Spleen (tissue), 11 donors: Measurements from ENCODE around the gene SDS. TPM values are rescaled to one million over a fixed set of nuclear protein-coding genes. Genes with fewer than 3 reads are reported as not detected.

Experiments used
- DNase-seq: peaks from one replicate; pipeline ENCODE4 v3.0.0-alpha.2; 2020
- H3K27ac ChIP-seq, 8 donors: fragments of 200-600 bp; sonication (generic) in 7 of 8; 1 replicate in 4 of 8; 2 replicates in 4 of 8; pipeline versions ENCODE4 v1.5.0 to v1.8.0; 2016 to 2021; ENCODE audit warnings: inconsistent platforms in 4 of 8, mild to moderate bottlenecking in 4 of 8, moderate library complexity in 1 of 8
- H3K27me3 ChIP-seq, 7 donors: fragments of 200-600 bp; sonication (generic) in 6 of 7; replicated peaks in 1 of 7; 1 replicate in 4 of 7; 2 replicates in 3 of 7; pipeline versions ENCODE4 v1.5.0 to v1.8.0; 2016 to 2021; ENCODE audit warnings: inconsistent platforms in 3 of 7, mild to moderate bottlenecking in 1 of 7
- H3K36me3 ChIP-seq, 6 donors: fragments of 200-600 bp; sonication (generic) in 5 of 6; 1 replicate in 4 of 6; 2 replicates in 2 of 6; pipeline versions ENCODE4 v1.5.0 to v1.8.0; 2016 to 2021; ENCODE audit warnings: inconsistent platforms in 2 of 6
- H3K4me1 ChIP-seq, 6 donors: fragments of 200-600 bp; sonication (generic) in 5 of 6; 1 replicate in 3 of 6; 2 replicates in 3 of 6; pipeline versions ENCODE4 v1.5.0 to v1.8.0; 2016 to 2021; ENCODE audit warnings: inconsistent platforms in 3 of 6
- H3K4me3 ChIP-seq, 8 donors: fragments of 200-600 bp; sonication (generic) in 7 of 8; 1 replicate in 4 of 8; 2 replicates in 4 of 8; pipeline versions ENCODE4 v1.5.0 to v1.8.0; 2016 to 2021; ENCODE audit warnings: inconsistent platforms in 4 of 8, mild to moderate bottlenecking in 4 of 8, moderate library complexity in 2 of 8
- H3K9me3 ChIP-seq, 8 donors: fragments of 200-600 bp; sonication (generic) in 7 of 8; 1 replicate in 4 of 8; 2 replicates in 4 of 8; pipeline versions ENCODE4 v1.5.0 to v1.8.0; 2016 to 2021; ENCODE audit warnings: inconsistent platforms in 4 of 8
- POLR2A ChIP-seq, 3 donors: fragments of 450-650 bp; IDR thresholded peaks; one replicate each; pipeline ENCODE4 v1.5.1; 2017; ENCODE audit warnings: antibody characterized with exemption in 3 of 3, mild to moderate bottlenecking in 1 of 3
- POLR2AphosphoS5 ChIP-seq, 3 donors: sonication (generic); formaldehyde crosslinking; IDR thresholded peaks; one replicate each; pipeline ENCODE4 v1.5.1; 2017; ENCODE audit warnings: antibody characterized with exemption in 3 of 3
- WGBS, 5 donors: extraction: QIAGEN DNeasy Blood & Tissue Kit in 3 of 5; methylation state at CpG; one replicate each; pipeline versions ENCODE4 v1.1.5 to v1.1.7; 2013 to 2018; 5-methylcytosine and 5-hydroxymethylcytosine counted together
- intact Hi-C: fragments of 100-400 bp; cut with DNase I; formaldehyde crosslinking; loops from one replicate; pipeline ENCODE4 v1.15.0; 2023; ENCODE audit warnings: low total_unique reads
- polyA plus RNA-seq, 3 donors: library from polyadenylated mRNA; stranded (reverse); fragments of 200-250 nt; gene quantifications; one replicate each; pipeline ENCODE4 v1.2.1, GENCODE V29; 2013
- total RNA-seq, 7 donors: library from RNA; depleted of rRNA in 3 of 7; stranded (reverse); fragments of >200 nt in 3 of 7; fragmentation: NEBNext Ultra II Directional in 4 of 7; extraction: Animal tissue kit (Norgen Biotek cat#: 25700) in 4 of 7; gene quantifications; one replicate each; pipeline versions ENCODE4 v1.1.0 to v1.2.1, GENCODE V29; 2016 to 2021
- TF ChIP-seq, protein P1 (sequence below), 11 experiments: fragments of 200-600 bp in 7 of 11; fragments of 450-650 bp in 4 of 11; sonication (generic) in 4 of 11; IDR thresholded peaks in 8 of 11; conservative IDR thresholded peaks in 3 of 11; 1 replicate in 7 of 11; 2 replicates in 4 of 11; pipeline versions ENCODE4 v1.4.0 to v1.8.0; 2016 to 2021; ENCODE audit warnings: antibody characterized with exemption in 11 of 11, inconsistent platforms in 4 of 11, mild to moderate bottlenecking in 1 of 11
- donor health status: healthy with polysubstance abuse.
- donor health status: DM: no; HTN: no; CAD: no; lungs with moderate emphysema.
- donor health status: DM: no; HTN: no; CAD: no.
- donor health status: Bipolar disorder and iron deficiency.
- donor health status: healthy.
- donor health status: DM: no; HTN: no; CAD: no.
- donor health status: DM: yes; HTN: yes; CAD: no.

The SDS gene
- total and polyA plus RNA-seq, 10 donors: 0.61 to 3.5 (median 1.2) TPM; not detected in 1

DNA sequence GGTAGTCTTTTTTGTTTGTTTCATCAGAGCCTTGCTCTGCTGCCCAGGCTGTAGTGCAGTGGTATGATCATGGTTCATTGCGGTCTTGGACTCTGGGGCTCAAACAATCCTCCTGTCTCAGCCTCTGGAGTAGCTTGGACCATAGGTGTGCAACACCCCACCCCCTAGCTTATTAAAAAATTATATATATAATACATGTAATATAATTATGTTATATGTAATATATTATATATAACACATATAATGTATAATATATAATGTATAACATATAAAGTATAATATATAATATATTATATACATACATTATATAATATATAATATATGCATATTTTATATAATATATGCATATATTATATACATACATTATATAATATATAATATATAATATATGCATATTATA, 46.2 kb upstream of the SDS start:
- Histone ChIP-seq H3K27ac (no peak overlapping the region), H3K4me3 (no peak overlapping the region), H3K9me3 (peaks cover 0 to 5% (median 0%) of the 10 kb centered on the region in 8 donors), H3K36me3 (no peaks in the 10 kb centered on the region), H3K4me1 (no peaks in the 10 kb centered on the region), H3K27me3 (peaks cover 0 to 57% (median 0%) of the 10 kb centered on the region in 7 donors)
- TF ChIP-seq POLR2AphosphoS5 (IDR thresholded peaks at IDR 0.05) (no peak), POLR2A (IDR thresholded peaks at IDR 0.05) (no peak)
- TF ChIP-seq, protein P1, sequence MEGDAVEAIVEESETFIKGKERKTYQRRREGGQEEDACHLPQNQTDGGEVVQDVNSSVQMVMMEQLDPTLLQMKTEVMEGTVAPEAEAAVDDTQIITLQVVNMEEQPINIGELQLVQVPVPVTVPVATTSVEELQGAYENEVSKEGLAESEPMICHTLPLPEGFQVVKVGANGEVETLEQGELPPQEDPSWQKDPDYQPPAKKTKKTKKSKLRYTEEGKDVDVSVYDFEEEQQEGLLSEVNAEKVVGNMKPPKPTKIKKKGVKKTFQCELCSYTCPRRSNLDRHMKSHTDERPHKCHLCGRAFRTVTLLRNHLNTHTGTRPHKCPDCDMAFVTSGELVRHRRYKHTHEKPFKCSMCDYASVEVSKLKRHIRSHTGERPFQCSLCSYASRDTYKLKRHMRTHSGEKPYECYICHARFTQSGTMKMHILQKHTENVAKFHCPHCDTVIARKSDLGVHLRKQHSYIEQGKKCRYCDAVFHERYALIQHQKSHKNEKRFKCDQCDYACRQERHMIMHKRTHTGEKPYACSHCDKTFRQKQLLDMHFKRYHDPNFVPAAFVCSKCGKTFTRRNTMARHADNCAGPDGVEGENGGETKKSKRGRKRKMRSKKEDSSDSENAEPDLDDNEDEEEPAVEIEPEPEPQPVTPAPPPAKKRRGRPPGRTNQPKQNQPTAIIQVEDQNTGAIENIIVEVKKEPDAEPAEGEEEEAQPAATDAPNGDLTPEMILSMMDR (IDR thresholded peaks at IDR 0.05 in 8 of 11, conservative IDR thresholded peaks at IDR 0.05 in 3 of 11): no peak
- no peak for DNase-seq
- 89 to 100% (median 95%) methylated on average over 1 of the region's 1 CpG for WGBS, 5 donors
- intact Hi-C loops: no loop called here

DNA sequence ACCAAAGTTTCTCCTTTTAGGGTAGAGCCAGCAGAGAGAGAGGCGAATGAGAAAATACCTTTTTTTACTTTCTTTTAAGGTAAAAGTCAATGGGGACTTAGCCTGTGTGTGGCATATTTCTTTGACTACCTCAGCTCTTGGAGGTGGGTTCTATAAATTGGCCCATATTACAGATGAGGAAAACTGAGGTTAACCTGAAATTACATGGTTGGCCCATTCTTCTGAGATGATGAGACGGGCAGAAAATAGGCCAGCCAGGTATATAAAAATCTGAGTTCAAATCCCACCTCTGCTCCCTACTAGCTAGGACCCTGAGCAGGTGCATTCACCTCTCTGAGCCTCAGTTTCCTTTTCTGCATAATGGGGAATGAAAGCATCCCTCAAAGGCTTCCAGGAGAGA, 45.6 kb upstream of the SDS start:
- Histone ChIP-seq H3K36me3 (no peaks in the 10 kb centered on the region), H3K9me3 (peaks cover 0 to 5% (median 0%) of the 10 kb centered on the region in 8 donors), H3K4me1 (no peaks in the 10 kb centered on the region), H3K27me3 (peaks cover 0 to 51% (median 0%) of the 10 kb centered on the region in 7 donors), H3K27ac (no peak overlapping the region), H3K4me3 (no peak overlapping the region)
- no peak for DNase-seq
- intact Hi-C loops: no loop called here
- WGBS, 5 donors: 88 to 93% (median 91%) methylated on average over 2 of the region's 2 CpGs
- TF ChIP-seq, protein P1 (IDR thresholded peaks at IDR 0.05 in 8 of 11, conservative IDR thresholded peaks at IDR 0.05 in 3 of 11): no peak
- TF ChIP-seq POLR2AphosphoS5 (IDR thresholded peaks at IDR 0.05) (no peak), POLR2A (IDR thresholded peaks at IDR 0.05) (no peak)

DNA sequence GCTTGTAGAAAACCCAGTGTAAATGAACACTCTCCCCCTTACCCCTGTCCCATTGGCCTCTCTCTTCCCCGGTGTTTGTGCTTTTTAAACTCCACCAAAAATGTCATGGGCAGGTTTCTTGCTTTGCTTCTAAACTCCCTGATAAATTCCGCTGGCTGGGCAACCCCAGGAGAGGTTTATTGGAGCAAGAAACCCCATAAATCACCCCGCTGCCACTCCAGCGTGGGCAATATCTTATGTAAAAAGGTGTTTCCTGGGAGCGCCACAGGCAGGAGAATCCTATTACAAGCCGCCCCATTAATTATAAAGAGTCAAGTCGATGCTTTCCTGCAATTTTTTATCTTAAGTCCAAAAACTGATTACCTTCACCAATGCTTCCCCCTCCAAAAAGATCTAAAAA, 45.2 kb upstream of the SDS start:
- DNase-seq: no peak
- no peaks in the 10 kb centered on the region for H3K4me1 ChIP-seq
- intact Hi-C loops: no loop called here
- H3K4me3 ChIP-seq: no peak overlapping the region
- H3K9me3 ChIP-seq: peaks cover 0 to 5% (median 0%) of the 10 kb centered on the region in 8 donors
- no peak overlapping the region for H3K27ac ChIP-seq
- no peaks in the 10 kb centered on the region for H3K36me3 ChIP-seq
- 26 to 38% (median 32%) methylated on average over 7 of the region's 7 CpGs for WGBS, 5 donors
- TF ChIP-seq POLR2AphosphoS5 (IDR thresholded peaks at IDR 0.05): no peak
- TF ChIP-seq POLR2A (IDR thresholded peaks at IDR 0.05): no peak
- TF ChIP-seq, protein P1 (IDR thresholded peaks at IDR 0.05 in 8 of 11, conservative IDR thresholded peaks at IDR 0.05 in 3 of 11): no peak
- peaks cover 0 to 47% (median 0%) of the 10 kb centered on the region in 7 donors for H3K27me3 ChIP-seq

DNA sequence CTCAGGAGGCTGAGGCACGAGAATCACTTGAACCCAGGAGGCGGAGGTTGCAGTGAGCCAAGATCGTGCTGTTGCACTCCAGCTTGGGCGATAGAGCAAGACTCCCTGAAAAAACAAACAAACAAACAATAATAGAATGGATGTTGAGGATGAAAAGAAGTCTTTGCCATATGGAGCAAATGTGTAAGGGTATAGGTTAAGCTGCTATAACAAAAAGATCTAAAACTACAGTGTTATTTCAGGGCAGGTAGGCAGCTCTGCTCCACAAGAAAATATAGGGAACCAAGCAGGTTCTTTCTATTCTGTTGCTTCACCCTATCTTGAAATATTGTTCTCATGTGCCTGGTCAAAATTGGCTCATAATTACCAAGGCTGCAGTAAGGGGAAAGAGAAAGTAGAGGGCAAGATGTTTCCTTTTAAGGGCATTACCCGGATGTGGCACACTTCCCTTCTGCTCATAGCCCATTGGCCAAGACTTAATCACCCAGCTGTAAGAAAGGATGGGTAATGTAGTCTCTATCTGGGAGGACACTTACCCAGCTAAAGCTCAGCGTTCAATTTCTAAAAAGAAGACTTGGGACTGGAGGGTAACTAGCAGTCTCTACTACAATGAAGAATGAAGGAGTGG, 42.0 kb upstream of the SDS start:
- WGBS, 5 donors: 73 to 86% (median 81%) methylated on average over 6 of the region's 6 CpGs
- H3K4me3 ChIP-seq: no peak overlapping the region
- peaks cover 0 to 72% (median 0%) of the 10 kb centered on the region in 7 donors for H3K27me3 ChIP-seq
- no peaks in the 10 kb centered on the region for H3K36me3 ChIP-seq
- intact Hi-C loops: no loop called here
- H3K9me3 ChIP-seq: peaks cover 0 to 5% (median 0%) of the 10 kb centered on the region in 8 donors
- TF ChIP-seq, protein P1 (IDR thresholded peaks at IDR 0.05 in 8 of 11, conservative IDR thresholded peaks at IDR 0.05 in 3 of 11): no peak
- TF ChIP-seq POLR2AphosphoS5 (IDR thresholded peaks at IDR 0.05): no peak
- no peak for TF ChIP-seq POLR2A (IDR thresholded peaks at IDR 0.05)
- H3K4me1 ChIP-seq: no peaks in the 10 kb centered on the region
- no peak overlapping the region for H3K27ac ChIP-seq
- DNase-seq: no peak
